ENCODE measurements around the gene CDH22.
A peak's percentile ranks its signal among the peaks of the same experiment; 100 is the strongest.

Gene CDH22

GRCh38 chr20:46215913-46216707 is 92.2 kb downstream of the CDH22 start:
- no peak for DNase-seq (ENCODE audit: low read depth in 2 of 2)

DNA sequence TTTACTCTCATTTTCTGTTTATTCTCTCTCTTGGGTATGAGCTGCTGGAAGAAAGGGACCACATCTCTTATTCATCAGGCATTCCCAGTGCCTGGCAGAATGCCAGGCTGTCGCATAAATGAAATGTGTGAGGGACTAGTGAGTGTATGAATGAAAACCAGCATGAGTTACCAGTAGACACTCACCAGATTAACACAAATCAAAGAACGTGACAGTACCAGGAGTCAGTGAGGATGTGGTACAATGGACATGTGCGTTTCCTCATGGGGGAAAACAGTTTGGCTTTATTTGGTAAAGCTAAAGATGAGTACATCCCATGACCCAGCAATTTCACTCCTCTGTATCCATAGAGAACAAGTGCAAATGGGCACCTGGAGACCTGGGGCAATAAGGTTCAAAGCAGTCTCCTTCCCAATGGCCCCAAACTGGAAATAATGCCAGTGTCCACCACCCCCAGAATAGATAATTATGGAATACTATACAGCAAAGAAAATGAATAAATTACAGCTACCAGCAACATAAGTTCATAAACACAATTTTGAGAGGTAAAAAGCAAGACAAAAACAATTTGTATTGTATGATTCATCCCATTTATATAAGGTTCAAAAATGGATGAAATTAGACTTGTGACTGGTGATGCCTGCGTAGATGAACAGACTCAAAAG is 93.3 kb downstream of the CDH22 start:
- no peak for DNase-seq (ENCODE audit: low read depth in 2 of 2)

GRCh38 chr20:46213946-46214823 is 94.1 kb downstream of the CDH22 start:
- no peak for DNase-seq (ENCODE audit: low read depth in 2 of 2)

- no peak for DNase-seq (ENCODE audit: low read depth in 2 of 2)
Observed at GRCh38 chr20:46212876-46213275, 95.4 kb downstream of the CDH22 start.

GRCh38 chr20:46212252-46212651 is 96.0 kb downstream of the CDH22 start:
- no peak for DNase-seq (ENCODE audit: low read depth in 2 of 2)

- DNase-seq (ENCODE audit: low read depth in 2 of 2), result no peak
Observed at GRCh38 chr20:46211331-46211722, 97.0 kb downstream of the CDH22 start.

DNA sequence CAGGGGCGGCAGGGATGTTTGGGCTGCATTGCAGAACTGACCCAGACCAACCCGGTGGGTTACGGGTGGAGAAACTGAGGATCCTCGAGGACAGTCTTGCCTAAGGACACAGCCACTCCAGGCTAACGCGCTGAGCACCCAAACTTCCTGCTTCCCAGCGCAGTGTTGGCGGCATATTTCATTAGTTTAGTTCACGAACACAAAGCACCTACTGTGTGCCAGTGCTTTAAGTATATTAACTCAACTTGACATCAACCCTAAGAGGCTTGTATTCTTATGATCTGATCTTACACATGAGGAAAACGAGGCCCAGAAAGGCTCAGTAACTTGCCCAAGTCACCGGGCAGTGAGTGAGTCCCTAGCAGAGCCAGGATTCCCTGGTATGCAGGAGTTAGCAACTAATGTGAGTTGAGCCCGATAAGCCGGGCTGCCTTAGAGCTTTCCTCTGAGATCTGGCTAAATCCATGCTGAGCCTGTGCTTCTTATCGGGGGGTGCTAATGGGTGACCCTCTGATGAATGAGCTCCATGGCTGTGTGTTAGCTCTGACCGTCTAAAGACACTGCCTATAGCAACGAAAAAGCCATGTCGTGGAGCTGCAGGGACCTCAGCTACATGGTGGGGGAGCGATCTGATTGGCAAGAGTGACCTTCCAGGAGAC is 97.5 kb downstream of the CDH22 start:
- DNase-seq (ENCODE audit: low read depth in 2 of 2), result no peak

- DNase-seq (ENCODE audit: low read depth in 2 of 2), result no peak
Observed at GRCh38 chr20:46209930-46210671, 98.2 kb downstream of the CDH22 start.

GRCh38 chr20:46207793-46208192 is 100.5 kb downstream of the CDH22 start:
- DNase-seq (ENCODE audit: low read depth in 2 of 2), result no peak

GRCh38 chr20:46206992-46207549 is 101.2 kb downstream of the CDH22 start:
- DNase-seq (ENCODE audit: low read depth in 2 of 2), result no peak

DNA sequence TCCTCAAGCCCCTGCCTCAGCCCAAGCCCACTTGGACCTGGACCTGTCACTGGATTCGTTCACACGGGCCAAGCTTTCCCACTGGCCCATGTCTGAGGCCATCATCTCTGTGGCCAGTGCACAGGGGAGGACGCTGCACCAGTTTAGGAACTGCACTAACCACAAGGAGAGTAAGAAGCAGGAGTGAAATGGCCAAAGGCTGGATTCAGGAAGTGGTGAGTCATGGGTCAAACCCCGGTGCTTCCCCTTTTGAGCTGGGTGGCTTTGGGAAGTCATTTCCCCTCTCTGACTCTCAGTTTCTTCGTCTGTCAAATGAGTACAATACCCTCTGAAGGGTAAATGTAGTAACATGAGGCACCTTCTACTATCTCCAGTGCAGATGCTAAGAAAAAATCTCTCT is 102.3 kb downstream of the CDH22 start:
- DNase-seq (ENCODE audit: low read depth in 2 of 2), result no peak

GRCh38 chr20:46205349-46205748 is 102.9 kb downstream of the CDH22 start:
- no peak for DNase-seq (ENCODE audit: low read depth in 2 of 2)

DNA sequence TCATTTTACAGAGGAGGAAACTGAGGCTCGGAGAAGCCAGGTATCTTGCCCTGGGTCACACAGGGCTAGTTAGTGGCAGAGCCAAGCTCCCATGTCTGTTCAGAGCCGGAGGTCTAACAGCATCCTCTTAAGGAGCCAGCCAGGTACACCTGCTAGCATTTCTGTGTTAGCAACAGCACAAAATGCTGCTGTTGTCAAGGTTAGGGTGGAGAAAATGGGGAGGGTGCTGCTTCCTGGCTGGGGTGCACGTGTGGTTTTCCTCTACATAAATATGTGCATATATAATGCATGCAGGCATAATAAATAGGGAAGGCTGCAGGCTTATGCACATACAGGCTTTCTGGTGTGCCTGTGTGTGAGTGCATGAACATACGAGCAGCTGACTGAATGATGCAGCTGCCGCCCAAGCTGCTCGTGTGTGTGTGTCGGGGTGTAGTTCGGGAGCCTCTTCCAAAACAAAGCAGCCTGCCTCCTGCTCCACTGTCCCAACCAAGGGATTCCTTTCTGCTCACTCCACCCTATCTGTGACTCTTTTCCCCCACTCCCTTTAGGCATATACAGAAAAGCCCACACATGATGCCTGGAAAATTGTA is 103.6 kb downstream of the CDH22 start:
- no peak for DNase-seq (ENCODE audit: low read depth in 2 of 2)

GRCh38 chr20:46203510-46203837 is 104.8 kb downstream of the CDH22 start:
- no peak for DNase-seq (ENCODE audit: low read depth in 2 of 2)

GRCh38 chr20:46202766-46203509 is 105.4 kb downstream of the CDH22 start:
- DNase-seq (ENCODE audit: low read depth in 2 of 2), result no peak

- DNase-seq (ENCODE audit: low read depth in 2 of 2), result no peak
Observed at GRCh38 chr20:46200582-46201570, 107.4 kb downstream of the CDH22 start.

GRCh38 chr20:46199198-46199597 is 109.1 kb downstream of the CDH22 start:
- DNase-seq (ENCODE audit: low read depth in 2 of 2), result peak in 1 of 2 experiments; percentile 11

GRCh38 chr20:46196990-46197389 is 111.3 kb downstream of the CDH22 start:
- DNase-seq (ENCODE audit: low read depth in 2 of 2), result no peak
